Kasumi-1 (cell line): ENCODE data around the gene AGO4.
"Not testable (repeated sequence)": the region's sequence is repeated elsewhere in the genome, so short reads cannot be mapped to it uniquely, and the experiment has no call there.

Source experiments
- DNase-seq, 2 experiments: peaks; one replicate each; lab custom pipeline; 2025; lab: John Stamatoyannopoulos, UW

Gene AGO4

GRCh38 chr1:35807614-35808449, at the start of gene AGO4:
TSS of gene AGO4 (plus strand) at chr1:35808016. CDS start at chr1:35808417, 401 bp downstream.
- DNase-seq = peak; percentile 19 to 43

GRCh38 chr1:35762141-35762540, 45.7 kb upstream of the AGO4 start:
- DNase-seq = no peak

- no peak for DNase-seq
Measured at GRCh38 chr1:35763201-35763600, 44.6 kb upstream of the AGO4 start.

- DNase-seq = no peak
Measured at GRCh38 chr1:35764283-35764682, 43.5 kb upstream of the AGO4 start.

GRCh38 chr1:35768350-35769187, 39.2 kb upstream of the AGO4 start:
- no peak for DNase-seq

- peak; percentile 90 to 91 for DNase-seq
Measured at GRCh38 chr1:35769188-35769758, 38.5 kb upstream of the AGO4 start.

- no peak for DNase-seq
Measured at GRCh38 chr1:35773711-35774110, 34.1 kb upstream of the AGO4 start.

- DNase-seq = not testable (repeated sequence)
Measured at GRCh38 chr1:35776172-35776571, 31.6 kb upstream of the AGO4 start.

- no peak for DNase-seq
Measured at GRCh38 chr1:35777109-35777508, 30.7 kb upstream of the AGO4 start.

- DNase-seq = no peak
Measured at GRCh38 chr1:35783055-35783583, 24.7 kb upstream of the AGO4 start.

- not testable (repeated sequence) for DNase-seq
Measured at GRCh38 chr1:35784364-35784763, 23.5 kb upstream of the AGO4 start.

- no peak for DNase-seq
Measured at GRCh38 chr1:35788139-35788538, 19.7 kb upstream of the AGO4 start.

GRCh38 chr1:35790670-35791069, 17.1 kb upstream of the AGO4 start:
- no peak for DNase-seq

- DNase-seq = no peak
Measured at GRCh38 chr1:35795295-35795694, 12.5 kb upstream of the AGO4 start.

GRCh38 chr1:35797380-35797779, 10.4 kb upstream of the AGO4 start:
- DNase-seq = no peak

- not testable (repeated sequence) for DNase-seq
Measured at GRCh38 chr1:35798019-35798418, 9.8 kb upstream of the AGO4 start.

GRCh38 chr1:35800167-35800887, 7.5 kb upstream of the AGO4 start:
- peak; percentile 60 to 71 for DNase-seq

GRCh38 chr1:35808450-35809113, 766 bp downstream of the AGO4 start:
- DNase-seq = peak; percentile 47 to 50

- DNase-seq = no peak
Measured at GRCh38 chr1:35809114-35810095, 1.6 kb downstream of the AGO4 start.
